HEK293 (cell line): ENCODE measurements around the gene ANKRD11.
A peak's percentile ranks its signal among the peaks of the same experiment; 100 is the strongest.

ENCODE experiments used
- CTCF ChIP-seq: fragments of 450-650 bp; formaldehyde crosslinking; IDR thresholded peaks from 2 replicates; pipeline ENCODE4 v1.5.1; 2016; ENCODE audit warnings: missing biosample characterization, missing genetic modification characterization
- IKZF3 ChIP-seq: fragments of 450-650 bp; IDR thresholded peaks from 2 replicates; pipeline ENCODE4 v1.5.0; 2018; ENCODE audit warnings: missing biosample characterization, mild to moderate bottlenecking, missing genetic modification characterization, moderate library complexity
- KLF16 ChIP-seq: fragments of 450-650 bp; formaldehyde crosslinking; IDR thresholded peaks from 2 replicates; pipeline ENCODE4 v1.5.1; 2017; ENCODE audit warnings: missing biosample characterization, missing genetic modification characterization
- KLF17 ChIP-seq: fragments of 450-650 bp; formaldehyde crosslinking; IDR thresholded peaks from 2 replicates; pipeline ENCODE4 v1.5.1; 2016; ENCODE audit warnings: missing biosample characterization, missing genetic modification characterization
- PBX3 ChIP-seq: sonication (generic); formaldehyde crosslinking; IDR thresholded peaks from 2 replicates; pipeline ENCODE4 v1.8.1; 2022; ENCODE audit warnings: mild to moderate bottlenecking, moderate library complexity, missing genetic modification reagents
- PRDM10 ChIP-seq: fragments of 450-650 bp; formaldehyde crosslinking; IDR thresholded peaks from 2 replicates; pipeline ENCODE4 v1.5.1; 2016; ENCODE audit warnings: missing biosample characterization, missing genetic modification characterization
- SALL2 ChIP-seq: fragments of 450-650 bp; formaldehyde crosslinking; IDR thresholded peaks from 2 replicates; pipeline ENCODE4 v1.5.0; 2017; ENCODE audit warnings: missing biosample characterization, mild to moderate bottlenecking, missing genetic modification characterization, borderline replicate concordance
- WT1 ChIP-seq: fragments of 450-650 bp; formaldehyde crosslinking; IDR thresholded peaks from 2 replicates; pipeline ENCODE4 v1.5.1; 2016; ENCODE audit warnings: missing biosample characterization, missing genetic modification characterization
- YY1 ChIP-seq: fragments of 450-650 bp; formaldehyde crosslinking; IDR thresholded peaks from 2 replicates; pipeline ENCODE4 v1.5.1; 2018; ENCODE audit warnings: missing biosample characterization, missing genetic modification characterization
- ZBTB21 ChIP-seq: fragments of 450-650 bp; formaldehyde crosslinking; IDR thresholded peaks from 2 replicates; pipeline ENCODE4 v1.5.1; 2017; ENCODE audit warnings: missing biosample characterization, missing genetic modification characterization
- ZBTB48 ChIP-seq: fragments of 450-650 bp; formaldehyde crosslinking; IDR thresholded peaks from 2 replicates; pipeline ENCODE4 v1.5.1; 2016; ENCODE audit warnings: missing biosample characterization, missing genetic modification characterization
- ZBTB49 ChIP-seq: fragments of 450-650 bp; formaldehyde crosslinking; IDR thresholded peaks from 2 replicates; pipeline ENCODE4 v1.5.1; 2016; ENCODE audit warnings: missing biosample characterization, missing genetic modification characterization, low read depth
- ZBTB7A ChIP-seq: fragments of 450-650 bp; formaldehyde crosslinking; IDR thresholded peaks from 2 replicates; pipeline ENCODE4 v1.5.1; 2016; ENCODE audit warnings: low read depth, missing biosample characterization, missing genetic modification characterization
- ZBTB8A ChIP-seq: fragments of 450-650 bp; formaldehyde crosslinking; IDR thresholded peaks from 2 replicates; pipeline ENCODE4 v1.5.1; 2016; ENCODE audit warnings: missing biosample characterization, missing genetic modification characterization
- ZFP37 ChIP-seq: fragments of 450-650 bp; formaldehyde crosslinking; IDR thresholded peaks from 2 replicates; pipeline ENCODE4 v1.5.1; 2016; ENCODE audit warnings: missing biosample characterization, missing genetic modification characterization
- ZNF138 ChIP-seq: fragments of 450-650 bp; formaldehyde crosslinking; IDR thresholded peaks from 2 replicates; pipeline ENCODE4 v1.5.1; 2016; ENCODE audit warnings: missing biosample characterization, missing genetic modification characterization, borderline replicate concordance
- ZNF292 ChIP-seq: fragments of 450-650 bp; formaldehyde crosslinking; IDR thresholded peaks from 2 replicates; pipeline ENCODE4 v1.5.1; 2016; ENCODE audit warnings: low read depth, missing biosample characterization, missing genetic modification characterization, borderline replicate concordance
- ZNF302 ChIP-seq: fragments of 450-650 bp; formaldehyde crosslinking; IDR thresholded peaks from 2 replicates; pipeline ENCODE4 v1.5.1; 2016; ENCODE audit warnings: missing biosample characterization, missing genetic modification characterization, low read depth
- ZNF341 ChIP-seq: fragments of 450-650 bp; formaldehyde crosslinking; IDR thresholded peaks from 2 replicates; pipeline ENCODE4; 2016; ENCODE audit warnings: low read depth, missing biosample characterization, missing genetic modification characterization
- ZNF366 ChIP-seq: fragments of 450-650 bp; formaldehyde crosslinking; conservative IDR thresholded peaks from 2 replicates; pipeline ENCODE4 v1.5.1; 2016; ENCODE audit warnings: missing biosample characterization, missing genetic modification characterization
- ZNF37A ChIP-seq: fragments of 450-650 bp; IDR thresholded peaks from 2 replicates; pipeline ENCODE4 v1.5.1; 2018; ENCODE audit warnings: missing biosample characterization, missing genetic modification characterization
- ZNF426 ChIP-seq: fragments of 450-650 bp; formaldehyde crosslinking; IDR thresholded peaks from 2 replicates; pipeline ENCODE4 v1.5.1; 2017; ENCODE audit warnings: missing biosample characterization, missing genetic modification characterization, mild to moderate bottlenecking, inconsistent platforms, moderate library complexity
- ZNF473 ChIP-seq: fragments of 450-650 bp; formaldehyde crosslinking; IDR thresholded peaks from 2 replicates; pipeline ENCODE4 v1.5.1; 2017; ENCODE audit warnings: missing biosample characterization, missing genetic modification characterization
- ZNF48 ChIP-seq: fragments of 450-650 bp; formaldehyde crosslinking; IDR thresholded peaks from 2 replicates; pipeline ENCODE4 v1.5.1; 2016; ENCODE audit warnings: missing biosample characterization, missing genetic modification characterization
- ZNF529 ChIP-seq: fragments of 450-650 bp; formaldehyde crosslinking; IDR thresholded peaks from 2 replicates; pipeline ENCODE4 v1.5.1; 2017; ENCODE audit warnings: missing genetic modification characterization, missing biosample characterization; ENCODE audit not compliant: insufficient replicate concordance
- ZNF560 ChIP-seq: fragments of 450-650 bp; formaldehyde crosslinking; IDR thresholded peaks from 2 replicates; pipeline ENCODE4 v1.5.1; 2017; ENCODE audit warnings: missing biosample characterization, missing genetic modification characterization, borderline replicate concordance
- ZNF654 ChIP-seq: fragments of 450-650 bp; formaldehyde crosslinking; IDR thresholded peaks from 2 replicates; pipeline ENCODE4 v1.5.1; 2016; ENCODE audit warnings: low read depth, missing biosample characterization, missing genetic modification characterization
- ZNF664 ChIP-seq: fragments of 450-650 bp; formaldehyde crosslinking; IDR thresholded peaks from 2 replicates; pipeline ENCODE4 v1.5.1; 2016; ENCODE audit warnings: missing biosample characterization, missing genetic modification characterization
- ZNF76 ChIP-seq: fragments of 450-650 bp; formaldehyde crosslinking; IDR thresholded peaks from 2 replicates; pipeline ENCODE4; 2016; ENCODE audit warnings: low read depth, missing biosample characterization, missing genetic modification characterization, borderline replicate concordance
- ZSCAN30 ChIP-seq: fragments of 450-650 bp; IDR thresholded peaks from 2 replicates; pipeline ENCODE4 v1.5.1; 2018; ENCODE audit warnings: missing biosample characterization, mild to moderate bottlenecking, missing genetic modification characterization, moderate library complexity

ANKRD11 gene

GRCh38 chr16:89246903-89247733 lies 243.2 kb downstream of the ANKRD11 start (continued):
- peak; percentile 36; the same call in 1 of the 2 replicates for TF ChIP-seq CTCF (tag by site-specific recombination)
- TF ChIP-seq ZNF138, result no peak
- no peak for TF ChIP-seq ZBTB21
- TF ChIP-seq ZNF529, result no peak
- no peak for TF ChIP-seq WT1
- no peak for TF ChIP-seq KLF17 (tag by site-specific recombination)
- no peak for TF ChIP-seq ZNF366 (tag by site-specific recombination)
- no peak for TF ChIP-seq ZNF37A
- no peak for TF ChIP-seq ZBTB7A (tag by site-specific recombination)
- TF ChIP-seq ZFP37, result no peak
- TF ChIP-seq ZNF473 (tag by site-specific recombination), result no peak
- TF ChIP-seq ZNF560 (tag by site-specific recombination), result no peak
- TF ChIP-seq ZNF664, result no peak
- TF ChIP-seq ZBTB49 (tag by site-specific recombination), result no peak
- no peak for TF ChIP-seq ZNF654
- peak; percentile 23; the same call in 1 of the 2 replicates for TF ChIP-seq ZBTB8A
- TF ChIP-seq ZNF292 (tag by site-specific recombination), result no peak
- TF ChIP-seq SALL2, result no peak
- TF ChIP-seq ZNF426 (tag by site-specific recombination), result no peak
- no peak for TF ChIP-seq IKZF3 (tag by site-specific recombination)
- no peak for TF ChIP-seq YY1 (tag by site-specific recombination)
- TF ChIP-seq ZNF341 (tag by site-specific recombination), result 0 out of 2 replicates have a peak, but pooled peaks have one; percentile 20
- peak; percentile 29; the same call in 1 of the 2 replicates for TF ChIP-seq ZNF76 (tag by site-specific recombination)
- TF ChIP-seq KLF16 (tag by site-specific recombination), result no peak; the same call in 1 of the 2 replicates
- peak; percentile 39; the same call in 1 of the 2 replicates for TF ChIP-seq ZBTB48 (tag by site-specific recombination)
- TF ChIP-seq ZNF302 (tag by site-specific recombination), result no peak
- no peak for TF ChIP-seq ZSCAN30 (tag by site-specific recombination)
- TF ChIP-seq PBX3 (CRISPR knock-in tag), result no peak
- no peak for TF ChIP-seq PRDM10
- TF ChIP-seq ZNF48, result no peak
